ENCODE measurements around the gene SFTPB.

The SFTPB gene

GRCh38 chr2:85650456-85650855, 17.5 kb downstream of the SFTPB start:
- TF ChIP-seq, protein P1, sequence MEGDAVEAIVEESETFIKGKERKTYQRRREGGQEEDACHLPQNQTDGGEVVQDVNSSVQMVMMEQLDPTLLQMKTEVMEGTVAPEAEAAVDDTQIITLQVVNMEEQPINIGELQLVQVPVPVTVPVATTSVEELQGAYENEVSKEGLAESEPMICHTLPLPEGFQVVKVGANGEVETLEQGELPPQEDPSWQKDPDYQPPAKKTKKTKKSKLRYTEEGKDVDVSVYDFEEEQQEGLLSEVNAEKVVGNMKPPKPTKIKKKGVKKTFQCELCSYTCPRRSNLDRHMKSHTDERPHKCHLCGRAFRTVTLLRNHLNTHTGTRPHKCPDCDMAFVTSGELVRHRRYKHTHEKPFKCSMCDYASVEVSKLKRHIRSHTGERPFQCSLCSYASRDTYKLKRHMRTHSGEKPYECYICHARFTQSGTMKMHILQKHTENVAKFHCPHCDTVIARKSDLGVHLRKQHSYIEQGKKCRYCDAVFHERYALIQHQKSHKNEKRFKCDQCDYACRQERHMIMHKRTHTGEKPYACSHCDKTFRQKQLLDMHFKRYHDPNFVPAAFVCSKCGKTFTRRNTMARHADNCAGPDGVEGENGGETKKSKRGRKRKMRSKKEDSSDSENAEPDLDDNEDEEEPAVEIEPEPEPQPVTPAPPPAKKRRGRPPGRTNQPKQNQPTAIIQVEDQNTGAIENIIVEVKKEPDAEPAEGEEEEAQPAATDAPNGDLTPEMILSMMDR (conservative IDR thresholded peaks at IDR 0.05; ENCODE audit: control insufficient read depth, insufficient read depth, low read depth, low read length): no peak
- H3K4me3 ChIP-seq (ENCODE audit: control insufficient read depth, low read depth, low read length): no peak overlapping the region
- no peak for DNase-seq (ENCODE audit: low read depth)

- H3K4me3 ChIP-seq (ENCODE audit: control insufficient read depth, low read depth, low read length): no peak overlapping the region
- peak; percentile 60 for DNase-seq (ENCODE audit: low read depth)
- TF ChIP-seq, protein P1 (conservative IDR thresholded peaks at IDR 0.05; ENCODE audit: control insufficient read depth, insufficient read depth, low read depth, low read length): no peak
Observed at GRCh38 chr2:85649201-85650190, 18.5 kb downstream of the SFTPB start.

DNA sequence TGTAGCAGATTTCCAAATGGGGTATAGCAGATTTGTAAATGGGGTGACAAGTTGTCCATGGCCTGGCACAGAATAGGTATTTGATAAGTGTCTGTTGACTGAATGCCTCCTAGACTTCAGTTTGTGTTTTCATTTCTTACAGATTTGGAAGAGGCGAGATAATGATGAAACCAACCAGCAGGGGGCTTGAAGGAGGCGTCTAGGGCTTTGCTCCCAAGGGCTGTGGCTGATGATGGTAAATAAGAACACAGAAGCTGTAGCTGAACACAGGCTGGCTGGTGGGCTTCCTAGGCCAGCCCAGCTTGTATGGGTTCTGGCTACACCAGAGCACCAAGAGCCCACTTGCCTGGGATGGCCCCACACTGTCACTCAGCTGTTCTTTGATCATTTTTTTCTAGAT, 19.4 kb downstream of the SFTPB start:
- DNase-seq (ENCODE audit: low read depth): peak; percentile 74
- H3K4me3 ChIP-seq (ENCODE audit: control insufficient read depth, low read depth, low read length): no peak overlapping the region
- TF ChIP-seq, protein P1 (conservative IDR thresholded peaks at IDR 0.05; ENCODE audit: control insufficient read depth, insufficient read depth, low read depth, low read length): peak; percentile 73

DNA sequence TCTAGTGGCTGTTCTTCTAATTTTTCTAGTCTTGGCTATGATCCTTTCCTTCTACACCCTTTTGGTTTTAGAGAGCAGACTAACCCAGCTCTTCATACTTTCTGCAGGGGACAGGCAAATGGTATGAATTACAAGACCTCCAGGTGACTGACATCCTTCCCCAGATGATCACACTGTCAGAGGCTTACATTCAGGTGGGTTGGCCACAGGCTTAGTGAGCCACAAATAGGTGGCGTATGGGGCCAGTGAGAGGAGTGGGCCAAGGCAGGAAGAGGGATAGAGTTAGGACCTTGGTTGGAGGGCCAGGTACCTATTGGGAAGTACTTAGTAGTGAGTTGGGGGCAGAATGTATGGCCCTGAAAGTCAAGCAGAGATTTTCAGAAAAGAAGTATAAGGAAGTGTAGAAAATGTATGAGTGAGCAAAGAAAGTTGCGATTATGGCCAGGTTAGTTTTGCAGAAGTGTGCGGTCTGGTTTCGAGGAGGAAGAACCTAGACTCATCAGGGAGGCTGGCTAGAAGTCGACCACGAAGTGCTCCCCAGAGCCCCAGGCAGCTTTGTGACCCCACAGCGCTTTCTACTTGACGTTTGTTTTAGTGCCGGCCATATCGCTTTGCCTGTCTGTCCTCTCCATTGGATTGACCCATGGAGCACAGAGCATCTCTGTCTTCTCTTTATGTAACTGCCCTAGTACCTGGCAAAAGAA, 20.0 kb downstream of the SFTPB start:
- TF ChIP-seq, protein P1 (conservative IDR thresholded peaks at IDR 0.05; ENCODE audit: control insufficient read depth, insufficient read depth, low read depth, low read length): no peak
- DNase-seq (ENCODE audit: low read depth): no peak
- H3K4me3 ChIP-seq (ENCODE audit: control insufficient read depth, low read depth, low read length): no peak overlapping the region

DNA sequence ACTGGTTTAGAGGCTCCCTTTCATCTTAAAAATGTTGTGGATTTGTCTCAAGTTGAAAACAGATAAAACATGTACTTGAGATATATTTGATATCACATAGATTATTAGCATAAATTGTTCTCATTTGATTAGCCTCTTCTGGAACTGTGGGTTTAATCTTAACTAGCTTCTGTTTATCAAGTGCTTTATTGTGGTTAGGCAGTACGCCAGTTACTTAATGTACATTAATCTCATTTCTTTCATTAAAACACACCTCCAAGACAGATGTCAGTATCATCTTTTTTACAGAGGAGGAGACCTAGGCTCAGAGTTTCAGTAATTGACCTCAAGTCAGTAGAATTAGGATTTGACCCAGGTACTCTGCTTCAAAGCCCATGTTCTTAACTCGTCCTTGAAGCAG, 21.8 kb downstream of the SFTPB start:
- no peak for DNase-seq (ENCODE audit: low read depth)
- TF ChIP-seq, protein P1 (conservative IDR thresholded peaks at IDR 0.05; ENCODE audit: control insufficient read depth, insufficient read depth, low read depth, low read length): no peak
- no peak overlapping the region for H3K4me3 ChIP-seq (ENCODE audit: control insufficient read depth, low read depth, low read length)

- TF ChIP-seq, protein P1 (conservative IDR thresholded peaks at IDR 0.05; ENCODE audit: control insufficient read depth, insufficient read depth, low read depth, low read length): no peak
- H3K4me3 ChIP-seq (ENCODE audit: control insufficient read depth, low read depth, low read length): no peak overlapping the region
- no peak for DNase-seq (ENCODE audit: low read depth)
Observed at GRCh38 chr2:85644909-85645308, 23.1 kb downstream of the SFTPB start.
